IMR-90 (cell line): ENCODE measurements around the gene AMBP. TPM values are rescaled to one million over a fixed set of nuclear protein-coding genes. Genes with fewer than 3 reads are reported as not detected.

Experiments
- ATAC-seq: fragments of 200-7000 bp; cut with Tn5 transposase; 2 replicates; pipeline ENCODE4 v1.9.1; 2020; ENCODE audit warnings: low read depth, mild to moderate bottlenecking, moderate library complexity
- BruUV-seq: library from RNA; stranded (reverse); fragments of 400-500 nt; replicated peaks from 2 replicates; lab custom pipeline; 2021; lab: Mats Ljungman, UMichigan
- CTCF ChIA-PET: fragments of 300-600 bp; formaldehyde crosslinking; extraction: SDS; loops from one replicate; lab custom pipeline; 2021; ENCODE audit warnings: antibody characterized with exemption; lab: Yijun Ruan, JAX
- POLR2A ChIA-PET: fragments of 300-600 bp; sonication (Branson Sonifier 250); formaldehyde crosslinking; loops from one replicate; lab custom pipeline; 2022; ENCODE audit warnings: antibody characterized with exemption; ENCODE audit not compliant: unreplicated experiment; lab: Charles Lee
- DNase-seq: peaks from one replicate; pipeline ENCODE4 v3.0.0; 2013
- H2AFZ ChIP-seq: replicated peaks from 2 replicates; pipeline ENCODE3; 2013; ENCODE audit warnings: low read length, mild to moderate bottlenecking; ENCODE audit not compliant: poor library complexity
- H2AK5ac ChIP-seq: 2 replicates; pipeline ENCODE4 v1.6.1; 2013; ENCODE audit warnings: low read depth, low read length, inconsistent platforms
- H2AK9ac ChIP-seq: replicated peaks from 2 replicates; pipeline ENCODE3; 2013; ENCODE audit warnings: mild to moderate bottlenecking, low read depth, low read length, moderate library complexity; ENCODE audit not compliant: poor library complexity
- H2BK120ac ChIP-seq: 2 replicates; pipeline ENCODE4 v1.6.1; 2013; ENCODE audit warnings: low read depth, low read length, inconsistent platforms
- H2BK15ac ChIP-seq: 3 replicates; pipeline ENCODE4 v1.6.1; 2013; ENCODE audit warnings: low read depth, low read length, inconsistent platforms
- H2BK20ac ChIP-seq: 2 replicates; pipeline ENCODE4 v1.6.1; 2013; ENCODE audit warnings: low read depth, mild to moderate bottlenecking, inconsistent platforms, low read length, moderate library complexity
- H2BK5ac ChIP-seq: 2 replicates; pipeline ENCODE4 v1.6.1; 2013; ENCODE audit warnings: mild to moderate bottlenecking, low read depth, low read length, inconsistent platforms; ENCODE audit not compliant: poor library complexity, severe bottlenecking
- H3K14ac ChIP-seq: replicated peaks from 2 replicates; pipeline ENCODE4 v1.6.1; 2013; ENCODE audit warnings: low read depth, low read length, inconsistent platforms
- H3K18ac ChIP-seq: 2 replicates; pipeline ENCODE4 v1.6.1; 2013; ENCODE audit warnings: low read depth, low read length, control low read depth
- H3K23ac ChIP-seq: 2 replicates; pipeline ENCODE4 v1.6.1; 2013; ENCODE audit warnings: low read depth, low read length, inconsistent platforms
- H3K27ac ChIP-seq: 2 replicates; pipeline ENCODE4 v1.5.1; 2013; ENCODE audit warnings: mild to moderate bottlenecking, control low read depth, low read length; ENCODE audit not compliant: insufficient read depth
- H3K27me3 ChIP-seq: 2 replicates; pipeline ENCODE4 v1.6.1; 2013; ENCODE audit warnings: low read length; ENCODE audit not compliant: control insufficient read depth, insufficient read depth
- H3K36me3 ChIP-seq: 2 replicates; pipeline ENCODE4 v1.6.1; 2013; ENCODE audit warnings: low read length, mixed read lengths; ENCODE audit not compliant: control insufficient read depth, insufficient read depth
- H3K4ac ChIP-seq: 2 replicates; pipeline ENCODE4 v1.6.1; 2013; ENCODE audit warnings: low read depth, low read length, inconsistent platforms
- H3K4me1 ChIP-seq: 2 replicates; pipeline ENCODE4 v1.6.1; 2013; ENCODE audit warnings: low read length, mixed read lengths; ENCODE audit not compliant: control insufficient read depth, insufficient read depth
- H3K4me2 ChIP-seq: 2 replicates; pipeline ENCODE4 v1.6.1; 2013; ENCODE audit warnings: low read depth, mild to moderate bottlenecking, control low read depth, low read length, moderate library complexity
- H3K4me3 ChIP-seq: 2 replicates; pipeline ENCODE4 v1.5.1; 2013; ENCODE audit warnings: low read depth, mild to moderate bottlenecking, control low read depth, low read length, moderate library complexity; ENCODE audit not compliant: insufficient read depth
- H3K56ac ChIP-seq: 2 replicates; pipeline ENCODE4 v1.6.1; 2013; ENCODE audit warnings: low read length, inconsistent platforms; ENCODE audit not compliant: insufficient read depth; ENCODE audit errors: extremely low read depth
- H3K79me1 ChIP-seq, 2 experiments: 2 replicates each; pipeline ENCODE4 v1.6.1; 2013; ENCODE audit warnings: low read length in 2 of 2, inconsistent platforms in 1 of 2, low read depth in 1 of 2
- H3K9ac ChIP-seq: 2 replicates; pipeline ENCODE4 v1.6.1; 2013; ENCODE audit warnings: low read depth, low read length, control low read depth
- H3K9me1 ChIP-seq: 2 replicates; pipeline ENCODE4 v1.6.1; 2013; ENCODE audit warnings: low read length, inconsistent platforms; ENCODE audit not compliant: insufficient read depth
- H3K9me3 ChIP-seq: 2 replicates; pipeline ENCODE4 v1.6.1; 2013; ENCODE audit warnings: low read length; ENCODE audit not compliant: control insufficient read depth, insufficient read depth
- H4K20me1 ChIP-seq: 2 replicates; pipeline ENCODE4 v1.6.1; 2013; ENCODE audit warnings: low read length, inconsistent platforms; ENCODE audit not compliant: insufficient read depth
- H4K5ac ChIP-seq: 2 replicates; pipeline ENCODE4 v1.6.1; 2013; ENCODE audit warnings: mild to moderate bottlenecking, low read depth, low read length, control low read depth
- H4K8ac ChIP-seq, 2 experiments: 2 replicates each; pipeline ENCODE4 v1.6.1; 2013; ENCODE audit warnings: low read depth in 2 of 2, low read length in 2 of 2, control low read depth in 1 of 2, inconsistent platforms in 1 of 2
- H4K91ac ChIP-seq: 2 replicates; pipeline ENCODE4 v1.6.1; 2013; ENCODE audit warnings: low read depth, low read length, inconsistent platforms; ENCODE audit not compliant: insufficient read depth
- CEBPB ChIP-seq: IDR thresholded peaks from 2 replicates; pipeline ENCODE4 v1.6.1; 2012; ENCODE audit warnings: low read depth, low read length, improper control_type of control experiment
- CHD1 ChIP-seq: IDR thresholded peaks from 2 replicates; pipeline ENCODE4 v1.6.1; 2012; ENCODE audit warnings: low read depth, low read length, improper control_type of control experiment
- POLR2A ChIP-seq: IDR thresholded peaks from 2 replicates; pipeline ENCODE4 v1.6.1; 2012; ENCODE audit warnings: mild to moderate bottlenecking, low read depth, low read length
- USF2 ChIP-seq: fragments of 150-350 bp; IDR thresholded peaks from 2 replicates; pipeline ENCODE4 v1.6.1; 2017; ENCODE audit warnings: mild to moderate bottlenecking, antibody characterized with exemption, low read length, low read depth
- WGBS, 2 experiments: methylation state at CpG; one replicate each; pipeline versions ENCODE4 v1.1.5 to v1.1.7; 2013; ENCODE audit warnings: missing lambda C conversion rate in 2 of 2; ENCODE audit not compliant: insufficient read length in 1 of 2; ENCODE audit errors: extremely low coverage in 2 of 2; 5-methylcytosine and 5-hydroxymethylcytosine counted together
- dilution Hi-C: fragments of 300-500 bp; cut with HindIII; formaldehyde crosslinking; loops from one replicate; pipeline ENCODE4 v1.14.3; 2018; ENCODE audit warnings: low sequenced_read_pairs; ENCODE audit not compliant: unreplicated experiment
- in situ Hi-C: fragments of 300-500 bp; cut with MboI; formaldehyde crosslinking; loops from 3 replicates; pipeline ENCODE4 v1.14.3; 2019; ENCODE audit warnings: low sequenced_read_pairs, inconsistent platforms, mixed read lengths
- intact Hi-C: fragments of 100-400 bp; cut with micrococcal nuclease; formaldehyde crosslinking; loops from 2 replicates; pipeline ENCODE4 v1.10.0; 2022
- polyA plus RNA-seq, 3 experiments: library from polyadenylated mRNA; depleted of rRNA; stranded (reverse); fragments of >200 nt; gene quantifications; 2 replicates each; pipeline ENCODE4 v1.2.3, GENCODE V29; 2012; ENCODE audit warnings: low replicate concordance in 1 of 3
- total RNA-seq: library from RNA; depleted of rRNA; stranded (reverse); fragments of >200 nt; gene quantifications from 2 replicates; pipeline ENCODE4 v1.2.3, GENCODE V29; 2012

The AMBP gene
- total and polyA plus RNA-seq, 2 of the 4 experiments (the other 2 are of a cell fraction): not detected

GRCh38 chr9:114050646-114051045 lies 27.5 kb downstream of the AMBP start:
- no peaks in the 10 kb centered on the region for H3K9me3 ChIP-seq
- H3K23ac ChIP-seq: no peak overlapping the region
- no peak overlapping the region for H3K14ac ChIP-seq
- no peak overlapping the region for H3K9ac ChIP-seq
- no peak overlapping the region for H4K8ac ChIP-seq
- H3K9me1 ChIP-seq: peaks cover 10% of the 10 kb centered on the region
- H2AK9ac ChIP-seq: no peak overlapping the region
- H2AK5ac ChIP-seq: no peak overlapping the region
- no TSS peak for BruUV-seq
- intact Hi-C loops: no loop called here
- no peak overlapping the region for H4K91ac ChIP-seq
- H2BK5ac ChIP-seq: no peak overlapping the region
- ATAC-seq: no peak
- H2BK20ac ChIP-seq: no peak overlapping the region
- H3K4ac ChIP-seq: no peak overlapping the region
- no peak overlapping the region for H2BK120ac ChIP-seq
- DNase-seq: no peak
- CTCF ChIA-PET: no interaction called here
- no peak overlapping the region for H3K56ac ChIP-seq
- H3K18ac ChIP-seq: no peak overlapping the region
- no peak overlapping the region for H2BK15ac ChIP-seq
- no CpG with 5 or more reads among the region's 6 CpGs for WGBS, 2 experiments
- H4K20me1 ChIP-seq: peaks cover 3% of the 10 kb centered on the region; the same call in 1 of the 2 replicates
- no peak overlapping the region for H3K4me3 ChIP-seq
- no peak overlapping the region for H3K4me2 ChIP-seq
- no peak overlapping the region for H4K5ac ChIP-seq
- POLR2A ChIA-PET: no interaction called here
- peaks cover 0 to 13% of the 10 kb centered on the region in 2 experiments; a peak in 2 of 4 replicates for H3K79me1 ChIP-seq
- H2AFZ ChIP-seq: no peak overlapping the region
- peaks cover 47% of the 10 kb centered on the region for H3K36me3 ChIP-seq
- TF ChIP-seq CEBPB (no peak), USF2 (no peak), POLR2A (no peak), CHD1 (no peak)
- no peaks in the 10 kb centered on the region for H3K4me1 ChIP-seq
- H3K27me3 ChIP-seq: no peaks in the 10 kb centered on the region
- H3K27ac ChIP-seq: no peak overlapping the region
- in situ Hi-C loops: no loop called here
- dilution Hi-C loops: no loop called here
